ENCODE data around the gene EMX2.

DNA sequence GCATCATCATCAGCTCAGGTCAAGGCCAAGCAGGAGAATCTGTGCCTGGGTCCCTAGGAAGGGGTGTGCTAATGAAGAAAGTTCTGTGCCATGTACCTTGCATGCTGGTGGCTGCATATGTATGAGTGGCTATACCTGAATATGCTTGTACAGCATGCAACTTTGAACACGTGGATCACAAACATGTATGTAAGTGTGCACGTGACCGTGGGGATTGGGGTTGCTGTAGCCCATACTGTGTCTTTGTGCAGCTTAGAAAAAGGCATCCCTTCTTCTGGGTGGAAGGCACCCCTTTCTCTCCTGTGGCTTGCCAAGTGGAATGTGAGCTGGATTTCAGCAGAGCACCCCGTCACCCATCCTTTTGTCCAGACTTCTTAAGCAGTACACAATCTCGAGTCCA, 13.8 kb downstream of the EMX2 start:
- TF ChIP-seq, protein P1, sequence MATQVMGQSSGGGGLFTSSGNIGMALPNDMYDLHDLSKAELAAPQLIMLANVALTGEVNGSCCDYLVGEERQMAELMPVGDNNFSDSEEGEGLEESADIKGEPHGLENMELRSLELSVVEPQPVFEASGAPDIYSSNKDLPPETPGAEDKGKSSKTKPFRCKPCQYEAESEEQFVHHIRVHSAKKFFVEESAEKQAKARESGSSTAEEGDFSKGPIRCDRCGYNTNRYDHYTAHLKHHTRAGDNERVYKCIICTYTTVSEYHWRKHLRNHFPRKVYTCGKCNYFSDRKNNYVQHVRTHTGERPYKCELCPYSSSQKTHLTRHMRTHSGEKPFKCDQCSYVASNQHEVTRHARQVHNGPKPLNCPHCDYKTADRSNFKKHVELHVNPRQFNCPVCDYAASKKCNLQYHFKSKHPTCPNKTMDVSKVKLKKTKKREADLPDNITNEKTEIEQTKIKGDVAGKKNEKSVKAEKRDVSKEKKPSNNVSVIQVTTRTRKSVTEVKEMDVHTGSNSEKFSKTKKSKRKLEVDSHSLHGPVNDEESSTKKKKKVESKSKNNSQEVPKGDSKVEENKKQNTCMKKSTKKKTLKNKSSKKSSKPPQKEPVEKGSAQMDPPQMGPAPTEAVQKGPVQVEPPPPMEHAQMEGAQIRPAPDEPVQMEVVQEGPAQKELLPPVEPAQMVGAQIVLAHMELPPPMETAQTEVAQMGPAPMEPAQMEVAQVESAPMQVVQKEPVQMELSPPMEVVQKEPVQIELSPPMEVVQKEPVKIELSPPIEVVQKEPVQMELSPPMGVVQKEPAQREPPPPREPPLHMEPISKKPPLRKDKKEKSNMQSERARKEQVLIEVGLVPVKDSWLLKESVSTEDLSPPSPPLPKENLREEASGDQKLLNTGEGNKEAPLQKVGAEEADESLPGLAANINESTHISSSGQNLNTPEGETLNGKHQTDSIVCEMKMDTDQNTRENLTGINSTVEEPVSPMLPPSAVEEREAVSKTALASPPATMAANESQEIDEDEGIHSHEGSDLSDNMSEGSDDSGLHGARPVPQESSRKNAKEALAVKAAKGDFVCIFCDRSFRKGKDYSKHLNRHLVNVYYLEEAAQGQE (IDR thresholded peaks at IDR 0.05; ENCODE audit: low read depth), result no peak
- TF ChIP-seq RAD21 (IDR thresholded peaks at IDR 0.05; ENCODE audit: low read depth) (no peak), NFIC (IDR thresholded peaks at IDR 0.05) (no peak), TEAD4 (IDR thresholded peaks at IDR 0.05) (no peak), CEBPB (IDR thresholded peaks at IDR 0.05) (no peak)
